Adrenal gland (tissue), 5 donors: ENCODE measurements around the gene DDX27.

ENCODE experiments used
- POLR2A ChIP-seq, 2 donors: fragments of 450-650 bp; IDR thresholded peaks; one replicate each; pipeline ENCODE4 v1.6.1; 2017; ENCODE audit warnings: antibody characterized with exemption in 2 of 2, mild to moderate bottlenecking in 2 of 2, moderate library complexity in 1 of 2
- TF ChIP-seq, protein P1 (sequence below), 6 experiments: fragments of 450-650 bp in 4 of 6; fragments of 200-600 bp in 2 of 6; sonication (generic) in 1 of 6; IDR thresholded peaks; 1 replicate in 5 of 6; 2 replicates in 1 of 6; pipeline versions ENCODE4 v1.5.1 to v1.8.0; 2016 to 2021; ENCODE audit warnings: antibody characterized with exemption in 6 of 6, mild to moderate bottlenecking in 2 of 6, moderate library complexity in 1 of 6
- donor health status: DM: no; HTN: no; CAD: no.

GRCh38 chr20:49259799-49260198, 40.6 kb downstream of the DDX27 start:
- TF ChIP-seq POLR2A (IDR thresholded peaks at IDR 0.05): no peak
- TF ChIP-seq, protein P1, sequence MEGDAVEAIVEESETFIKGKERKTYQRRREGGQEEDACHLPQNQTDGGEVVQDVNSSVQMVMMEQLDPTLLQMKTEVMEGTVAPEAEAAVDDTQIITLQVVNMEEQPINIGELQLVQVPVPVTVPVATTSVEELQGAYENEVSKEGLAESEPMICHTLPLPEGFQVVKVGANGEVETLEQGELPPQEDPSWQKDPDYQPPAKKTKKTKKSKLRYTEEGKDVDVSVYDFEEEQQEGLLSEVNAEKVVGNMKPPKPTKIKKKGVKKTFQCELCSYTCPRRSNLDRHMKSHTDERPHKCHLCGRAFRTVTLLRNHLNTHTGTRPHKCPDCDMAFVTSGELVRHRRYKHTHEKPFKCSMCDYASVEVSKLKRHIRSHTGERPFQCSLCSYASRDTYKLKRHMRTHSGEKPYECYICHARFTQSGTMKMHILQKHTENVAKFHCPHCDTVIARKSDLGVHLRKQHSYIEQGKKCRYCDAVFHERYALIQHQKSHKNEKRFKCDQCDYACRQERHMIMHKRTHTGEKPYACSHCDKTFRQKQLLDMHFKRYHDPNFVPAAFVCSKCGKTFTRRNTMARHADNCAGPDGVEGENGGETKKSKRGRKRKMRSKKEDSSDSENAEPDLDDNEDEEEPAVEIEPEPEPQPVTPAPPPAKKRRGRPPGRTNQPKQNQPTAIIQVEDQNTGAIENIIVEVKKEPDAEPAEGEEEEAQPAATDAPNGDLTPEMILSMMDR (IDR thresholded peaks at IDR 0.05): no peak
